Measurements from ENCODE around the gene CDH5.

DNA sequence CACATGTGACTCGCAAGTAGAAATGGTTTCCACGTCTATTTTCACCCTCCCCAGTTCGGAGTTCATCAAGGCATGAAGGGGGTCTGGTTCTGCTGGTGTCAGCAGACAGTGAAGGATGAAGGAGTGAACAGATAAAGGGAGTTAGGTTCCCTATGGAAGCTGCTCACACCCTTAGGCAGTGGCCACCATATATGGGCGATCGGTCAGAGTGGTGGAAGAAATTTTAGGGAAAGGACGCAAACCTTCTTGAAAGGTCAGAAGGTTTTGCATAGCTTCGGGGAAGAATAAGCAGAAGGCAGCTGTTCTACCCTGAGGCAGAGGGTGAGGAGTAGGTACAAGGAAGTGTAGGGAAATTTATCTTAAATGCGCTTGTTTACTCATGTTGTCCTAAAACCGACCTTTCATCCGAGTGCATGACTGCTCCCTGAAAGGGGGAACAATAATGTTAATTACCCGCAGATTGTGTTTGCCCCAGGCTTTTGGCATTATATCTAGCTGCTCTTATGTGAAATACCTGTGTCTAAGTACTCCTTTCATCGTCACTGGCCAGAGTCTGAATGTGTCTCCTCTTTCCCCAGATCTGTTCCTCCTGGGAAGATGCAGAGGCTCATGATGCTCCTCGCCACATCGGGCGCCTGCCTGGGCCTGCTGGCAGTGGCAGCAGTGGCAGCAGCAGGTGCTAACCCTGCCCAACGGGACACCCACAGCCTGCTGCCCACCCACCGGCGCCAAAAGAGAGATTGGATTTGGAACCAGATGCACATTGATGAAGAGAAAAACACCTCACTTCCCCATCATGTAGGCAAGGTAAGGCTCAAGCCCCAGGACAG is 12.5 kb downstream of the CDH5 start:
- TF ChIP-seq POLR2AphosphoS5 (IDR thresholded peaks at IDR 0.05; ENCODE audit: low read depth, low read length) (no peak), REST (IDR thresholded peaks at IDR 0.05; ENCODE audit: insufficient read depth in 1 of 2, low read depth in 2 of 2, low read length in 2 of 2) (no peak), TAF1 (IDR thresholded peaks at IDR 0.05; ENCODE audit: borderline replicate concordance, insufficient read depth, low read length) (no peak), FOXP2 (optimal IDR thresholded peaks at IDR 0.05; ENCODE audit: borderline replicate concordance, extremely low read depth, extremely low read length, insufficient read depth) (no peak)

All from PFSK-1 (cell line).